HUES6 (cell line): ENCODE data around the gene SLC19A1.

Experiments
- H3K27ac ChIP-seq: 2 replicates; pipeline ENCODE4 v1.7.0; 2013; ENCODE audit warnings: low read depth, mild to moderate bottlenecking, low read length, inconsistent platforms
- H3K27me3 ChIP-seq: 2 replicates; pipeline ENCODE4 v1.6.1; 2013; ENCODE audit warnings: low read length; ENCODE audit not compliant: control insufficient read depth, insufficient read depth
- H3K36me3 ChIP-seq: 2 replicates; pipeline ENCODE4 v1.6.1; 2013; ENCODE audit warnings: low read length; ENCODE audit not compliant: control insufficient read depth, insufficient read depth
- H3K4me1 ChIP-seq: 2 replicates; pipeline ENCODE4 v1.6.1; 2013; ENCODE audit warnings: low read length; ENCODE audit not compliant: control insufficient read depth, insufficient read depth
- H3K4me3 ChIP-seq: 2 replicates; pipeline ENCODE4 v1.5.1; 2013; ENCODE audit warnings: low read depth, low read length
- H3K9ac ChIP-seq: one replicate; pipeline ENCODE4 v1.6.1; 2013; ENCODE audit warnings: mild to moderate bottlenecking, low read length
- H3K9me3 ChIP-seq: 2 replicates; pipeline ENCODE4 v1.6.1; 2013; ENCODE audit warnings: low read depth, low read length; ENCODE audit not compliant: control insufficient read depth, insufficient read depth

The SLC19A1 gene

GRCh38 chr21:45461806-45462341, 80.4 kb downstream of the SLC19A1 start:
- H3K27me3 ChIP-seq = no peaks in the 10 kb centered on the region
- no peak overlapping the region for H3K4me3 ChIP-seq
- no peak overlapping the region for H3K9ac ChIP-seq
- H3K4me1 ChIP-seq = peaks cover 3% of the 10 kb centered on the region; the same call in 1 of the 2 replicates
- H3K36me3 ChIP-seq = peaks cover 43% of the 10 kb centered on the region
- no peak overlapping the region for H3K27ac ChIP-seq
- H3K9me3 ChIP-seq = peaks cover 6% of the 10 kb centered on the region; the same call in 1 of the 2 replicates

- H3K4me3 ChIP-seq = no peak overlapping the region
- no peaks in the 10 kb centered on the region for H3K27me3 ChIP-seq
- peaks cover 3% of the 10 kb centered on the region; the same call in 1 of the 2 replicates for H3K4me1 ChIP-seq
- no peak overlapping the region for H3K9ac ChIP-seq
- H3K9me3 ChIP-seq = peaks cover 6% of the 10 kb centered on the region; the same call in 1 of the 2 replicates
- no peak overlapping the region for H3K27ac ChIP-seq
- H3K36me3 ChIP-seq = peaks cover 39% of the 10 kb centered on the region
Measured at GRCh38 chr21:45461369-45461750, 80.9 kb downstream of the SLC19A1 start.

- peaks cover 6% of the 10 kb centered on the region; the same call in 1 of the 2 replicates for H3K9me3 ChIP-seq
- peaks cover 39% of the 10 kb centered on the region for H3K36me3 ChIP-seq
- H3K4me1 ChIP-seq = peaks cover 3% of the 10 kb centered on the region; the same call in 1 of the 2 replicates
- no peaks in the 10 kb centered on the region for H3K27me3 ChIP-seq
- no peak overlapping the region for H3K27ac ChIP-seq
- H3K4me3 ChIP-seq = no peak overlapping the region
- H3K9ac ChIP-seq = no peak overlapping the region
Measured at GRCh38 chr21:45460611-45461368, 81.5 kb downstream of the SLC19A1 start.

GRCh38 chr21:45460011-45460565, 82.2 kb downstream of the SLC19A1 start:
- no peak overlapping the region for H3K9ac ChIP-seq
- H3K36me3 ChIP-seq = peaks cover 44% of the 10 kb centered on the region
- H3K4me1 ChIP-seq = peaks cover 3% of the 10 kb centered on the region; the same call in 1 of the 2 replicates

GRCh38 chr21:45459171-45460010, 82.8 kb downstream of the SLC19A1 start:
- Histone ChIP-seq H3K9ac (no peak overlapping the region), H3K27ac (no peak overlapping the region), H3K36me3 (peaks cover 38% of the 10 kb centered on the region), H3K9me3 (peaks cover 6% of the 10 kb centered on the region; the same call in 1 of the 2 replicates), H3K4me1 (peaks cover 3% of the 10 kb centered on the region; the same call in 1 of the 2 replicates), H3K4me3 (no peak overlapping the region), H3K27me3 (no peaks in the 10 kb centered on the region)

More at GRCh38 chr21:45460011-45460565, 82.2 kb downstream of the SLC19A1 start:
- Histone ChIP-seq H3K4me3 (no peak overlapping the region), H3K27me3 (no peaks in the 10 kb centered on the region), H3K9me3 (peaks cover 6% of the 10 kb centered on the region; the same call in 1 of the 2 replicates), H3K27ac (no peak overlapping the region)

- no peak overlapping the region for H3K27ac ChIP-seq
- no peak overlapping the region for H3K9ac ChIP-seq
- no peaks in the 10 kb centered on the region for H3K27me3 ChIP-seq
- H3K36me3 ChIP-seq = peaks cover 38% of the 10 kb centered on the region
- peaks cover 6% of the 10 kb centered on the region; the same call in 1 of the 2 replicates for H3K9me3 ChIP-seq
- H3K4me3 ChIP-seq = no peak overlapping the region
- H3K4me1 ChIP-seq = peaks cover 3% of the 10 kb centered on the region; the same call in 1 of the 2 replicates
Measured at GRCh38 chr21:45458281-45459170, 83.7 kb downstream of the SLC19A1 start.

- peaks cover 3% of the 10 kb centered on the region; the same call in 1 of the 2 replicates for H3K4me1 ChIP-seq
- H3K9me3 ChIP-seq = peaks cover 7% of the 10 kb centered on the region
- H3K9ac ChIP-seq = no peak overlapping the region
- H3K27me3 ChIP-seq = no peaks in the 10 kb centered on the region
- H3K27ac ChIP-seq = no peak overlapping the region
- H3K36me3 ChIP-seq = peaks cover 39% of the 10 kb centered on the region
- no peak overlapping the region for H3K4me3 ChIP-seq
Measured at GRCh38 chr21:45457832-45458172, 84.4 kb downstream of the SLC19A1 start.

GRCh38 chr21:45457161-45457831, 84.9 kb downstream of the SLC19A1 start:
- H3K4me1 ChIP-seq = peaks cover 3% of the 10 kb centered on the region; the same call in 1 of the 2 replicates
- H3K9ac ChIP-seq = no peak overlapping the region
- H3K27me3 ChIP-seq = no peaks in the 10 kb centered on the region

GRCh38 chr21:45456584-45457160, 85.6 kb downstream of the SLC19A1 start:
- H3K9ac ChIP-seq = no peak overlapping the region
- H3K4me1 ChIP-seq = peaks cover 3% of the 10 kb centered on the region; the same call in 1 of the 2 replicates
- peaks cover 44% of the 10 kb centered on the region for H3K36me3 ChIP-seq
- no peaks in the 10 kb centered on the region for H3K27me3 ChIP-seq
- no peak overlapping the region for H3K4me3 ChIP-seq
- peaks cover 11% of the 10 kb centered on the region for H3K9me3 ChIP-seq
- no peak overlapping the region for H3K27ac ChIP-seq

More at GRCh38 chr21:45457161-45457831, 84.9 kb downstream of the SLC19A1 start:
- Histone ChIP-seq H3K27ac (no peak overlapping the region), H3K9me3 (peaks cover 12% of the 10 kb centered on the region), H3K4me3 (no peak overlapping the region), H3K36me3 (peaks cover 43% of the 10 kb centered on the region)
